ENCODE data around the gene CLCN1.

DNA sequence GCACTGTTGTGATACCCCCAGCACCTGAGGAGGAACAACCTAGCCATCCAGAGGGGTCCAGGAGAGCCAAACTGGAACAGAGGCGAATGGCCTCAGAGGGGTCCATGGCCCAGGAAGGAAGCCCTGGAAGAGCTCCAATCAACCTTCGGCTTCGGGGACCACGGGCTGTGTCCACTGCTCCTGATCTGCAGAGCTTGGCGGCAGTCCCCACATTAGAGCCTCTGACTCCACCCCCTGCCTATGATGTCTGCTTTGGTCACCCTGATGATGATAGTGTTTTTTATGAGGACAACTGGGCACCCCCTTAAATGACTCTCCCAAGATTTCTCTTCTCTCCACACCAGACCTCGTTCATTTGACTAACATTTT, 29.4 kb upstream of the CLCN1 start:
- TF ChIP-seq, protein P1, sequence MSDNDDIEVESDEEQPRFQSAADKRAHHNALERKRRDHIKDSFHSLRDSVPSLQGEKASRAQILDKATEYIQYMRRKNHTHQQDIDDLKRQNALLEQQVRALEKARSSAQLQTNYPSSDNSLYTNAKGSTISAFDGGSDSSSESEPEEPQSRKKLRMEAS (IDR thresholded peaks at IDR 0.05; ENCODE audit: low read depth, low read length): no peak
- TF ChIP-seq, protein P2, sequence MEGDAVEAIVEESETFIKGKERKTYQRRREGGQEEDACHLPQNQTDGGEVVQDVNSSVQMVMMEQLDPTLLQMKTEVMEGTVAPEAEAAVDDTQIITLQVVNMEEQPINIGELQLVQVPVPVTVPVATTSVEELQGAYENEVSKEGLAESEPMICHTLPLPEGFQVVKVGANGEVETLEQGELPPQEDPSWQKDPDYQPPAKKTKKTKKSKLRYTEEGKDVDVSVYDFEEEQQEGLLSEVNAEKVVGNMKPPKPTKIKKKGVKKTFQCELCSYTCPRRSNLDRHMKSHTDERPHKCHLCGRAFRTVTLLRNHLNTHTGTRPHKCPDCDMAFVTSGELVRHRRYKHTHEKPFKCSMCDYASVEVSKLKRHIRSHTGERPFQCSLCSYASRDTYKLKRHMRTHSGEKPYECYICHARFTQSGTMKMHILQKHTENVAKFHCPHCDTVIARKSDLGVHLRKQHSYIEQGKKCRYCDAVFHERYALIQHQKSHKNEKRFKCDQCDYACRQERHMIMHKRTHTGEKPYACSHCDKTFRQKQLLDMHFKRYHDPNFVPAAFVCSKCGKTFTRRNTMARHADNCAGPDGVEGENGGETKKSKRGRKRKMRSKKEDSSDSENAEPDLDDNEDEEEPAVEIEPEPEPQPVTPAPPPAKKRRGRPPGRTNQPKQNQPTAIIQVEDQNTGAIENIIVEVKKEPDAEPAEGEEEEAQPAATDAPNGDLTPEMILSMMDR (IDR thresholded peaks at IDR 0.05; ENCODE audit: low read depth, low read length): no peak
- TF ChIP-seq POLR2A (IDR thresholded peaks at IDR 0.05; ENCODE audit: extremely low read depth, insufficient read length) (no peak), MYC (IDR thresholded peaks at IDR 0.05; ENCODE audit: low read depth, low read length) (no peak)
